ENCODE results near the gene DDIT4. TPM values are rescaled to one million over a fixed set of nuclear protein-coding genes. Genes with fewer than 3 reads are reported as not detected.
A peak's percentile ranks its signal among the peaks of the same experiment; 100 is the strongest.
"Not testable (repeated sequence)": the region's sequence is repeated elsewhere in the genome, so short reads cannot be mapped to it uniquely, and the experiment has no call there.

DDIT4 gene
- total RNA-seq, 1 donor from 2014 or later: 193 TPM

DNA sequence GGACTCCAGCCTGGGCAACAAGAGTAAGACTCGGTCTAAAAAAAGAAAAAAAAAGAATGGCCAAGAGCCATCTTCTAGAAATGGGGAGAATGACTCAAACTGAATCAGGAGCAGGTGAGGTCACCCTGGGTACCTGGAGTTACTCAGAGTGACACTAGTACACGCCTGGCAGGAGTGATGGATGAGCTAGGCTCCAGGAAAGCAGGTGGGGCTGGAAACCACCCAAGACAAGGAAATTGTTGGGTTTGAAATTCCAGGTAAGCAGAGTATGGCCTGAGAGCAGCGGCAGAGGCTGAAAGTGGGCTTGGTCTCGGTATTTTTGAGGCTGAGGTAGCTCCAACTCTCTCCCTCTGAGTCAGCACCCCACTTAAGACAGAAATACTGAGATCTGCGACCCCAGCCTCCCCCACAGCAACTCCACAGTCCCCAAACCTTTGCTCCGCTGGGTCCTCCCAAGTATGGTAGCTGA is 18.5 kb downstream of the DDIT4 start:
- no peak for DNase-seq (ENCODE audit: low read depth in 2 of 2)

DNA sequence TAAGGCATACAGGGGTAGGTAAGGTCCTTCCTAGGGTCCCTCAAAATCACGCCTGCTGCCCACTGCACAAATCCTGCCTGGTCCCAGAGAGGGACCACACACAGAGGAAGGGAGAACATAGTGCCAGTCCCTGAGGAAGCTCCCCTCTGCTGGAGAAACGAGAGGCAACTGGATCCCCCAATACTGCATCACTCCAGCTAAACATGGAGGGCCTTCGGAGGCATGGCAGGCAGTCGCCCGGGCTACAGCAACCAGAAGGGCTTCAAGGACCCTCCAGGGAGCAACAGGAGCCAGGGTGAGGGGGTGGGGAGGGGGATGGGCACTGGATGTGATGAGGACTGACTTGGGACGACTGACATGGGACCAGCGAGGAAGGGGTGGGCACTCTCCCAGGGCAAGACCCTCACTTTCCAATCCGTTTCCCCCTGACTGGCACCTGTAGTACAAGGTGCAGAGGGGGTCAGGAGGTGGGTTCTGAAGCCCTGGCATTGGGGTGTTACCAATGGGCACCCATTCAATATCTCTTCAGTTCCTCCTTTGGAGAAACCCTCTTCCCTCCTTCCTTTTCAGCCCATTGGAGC is 21.7 kb downstream of the DDIT4 start:
- no peak for DNase-seq (ENCODE audit: low read depth in 2 of 2)

DNA sequence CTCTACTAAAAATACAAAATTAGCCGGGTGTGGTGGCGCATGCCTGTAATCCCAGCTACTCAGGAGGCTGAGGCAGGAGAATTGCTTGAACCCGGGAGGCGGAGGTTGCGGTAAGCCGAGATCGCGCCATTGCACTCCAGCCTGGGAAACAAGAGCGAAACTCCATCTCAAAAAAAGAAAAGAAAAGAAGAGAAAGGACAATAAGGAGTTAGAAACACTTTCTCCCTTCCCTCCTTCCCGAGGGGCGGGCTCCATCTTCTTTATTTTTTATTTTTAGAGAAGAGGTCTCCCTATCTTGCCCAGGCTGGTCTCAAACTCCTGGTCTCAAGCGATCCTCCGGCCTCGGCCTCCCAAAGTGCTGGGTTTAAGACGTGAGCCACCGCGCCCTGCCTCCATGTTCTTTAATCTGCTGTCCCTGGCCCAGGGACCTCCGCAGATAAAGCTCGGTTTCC is 23.1 kb downstream of the DDIT4 start:
- DNase-seq (ENCODE audit: low read depth in 2 of 2): not testable (repeated sequence)

DNA sequence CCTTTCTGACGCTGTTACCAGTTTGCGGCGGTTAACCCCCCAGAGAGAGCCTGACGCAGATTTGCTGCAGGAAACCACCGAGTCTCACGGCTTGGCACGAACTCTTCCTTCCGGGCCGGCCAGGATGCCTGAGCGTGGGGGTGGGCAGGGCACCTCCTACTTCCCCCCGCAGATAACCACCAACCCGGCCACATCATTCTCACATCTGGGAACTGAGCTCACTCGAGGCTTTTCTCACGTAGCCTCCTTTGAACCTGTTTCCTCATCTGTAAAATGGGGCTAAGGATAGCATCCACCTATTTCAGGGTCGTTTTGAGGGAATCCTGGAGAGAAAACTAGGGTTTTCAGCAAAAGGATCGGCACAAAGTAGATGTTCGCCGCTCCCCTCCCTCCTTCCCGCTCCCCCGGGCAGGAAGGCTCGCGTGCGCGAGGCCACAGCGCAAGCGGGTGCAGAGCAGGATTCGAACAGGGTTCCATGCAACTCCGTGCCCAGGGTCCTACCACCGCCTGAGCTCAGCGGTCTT is 23.6 kb downstream of the DDIT4 start:
- DNase-seq (ENCODE audit: low read depth in 2 of 2): peak; percentile 80 to 89

DNA sequence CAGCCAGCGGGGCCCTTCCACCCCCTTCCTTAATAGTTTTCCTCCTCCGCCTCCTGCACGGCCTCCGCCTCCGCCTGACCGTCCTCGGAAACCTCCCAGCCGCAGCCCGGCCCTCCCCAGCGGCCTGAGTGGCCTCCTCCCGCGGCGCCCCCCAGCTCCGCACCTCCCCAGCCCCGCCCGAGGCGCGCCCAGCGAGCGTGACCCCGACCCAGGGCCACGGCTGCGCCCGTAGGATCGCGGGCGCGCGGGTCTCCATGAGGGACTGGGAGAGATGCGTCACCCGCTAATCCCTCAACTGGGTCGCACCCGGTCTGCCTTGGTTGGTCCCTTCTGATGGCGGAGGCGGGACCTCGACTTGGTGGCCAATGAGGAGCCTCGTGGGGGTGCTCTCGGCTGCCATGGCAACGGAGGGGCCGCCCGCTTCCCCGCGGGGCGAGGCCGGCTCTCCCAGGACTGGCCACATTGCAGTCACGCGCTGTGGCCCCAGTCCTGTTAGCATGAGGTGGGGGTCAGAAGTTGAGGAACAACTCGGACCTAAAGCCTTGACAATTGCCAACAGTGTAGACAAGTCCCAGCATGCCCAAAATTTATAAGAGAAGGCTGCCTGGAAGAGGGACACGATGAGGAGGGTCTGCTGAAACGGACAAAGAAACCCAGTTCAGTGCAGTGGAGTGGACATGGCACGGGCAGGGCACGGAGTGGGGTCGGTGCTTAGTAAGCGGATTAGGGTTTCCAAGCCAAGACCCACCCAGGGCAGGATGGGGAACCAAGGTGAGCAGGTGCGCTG is 24.3 kb downstream of the DDIT4 start:
- DNase-seq (ENCODE audit: low read depth in 2 of 2): peak; percentile 95 to 98

DNA sequence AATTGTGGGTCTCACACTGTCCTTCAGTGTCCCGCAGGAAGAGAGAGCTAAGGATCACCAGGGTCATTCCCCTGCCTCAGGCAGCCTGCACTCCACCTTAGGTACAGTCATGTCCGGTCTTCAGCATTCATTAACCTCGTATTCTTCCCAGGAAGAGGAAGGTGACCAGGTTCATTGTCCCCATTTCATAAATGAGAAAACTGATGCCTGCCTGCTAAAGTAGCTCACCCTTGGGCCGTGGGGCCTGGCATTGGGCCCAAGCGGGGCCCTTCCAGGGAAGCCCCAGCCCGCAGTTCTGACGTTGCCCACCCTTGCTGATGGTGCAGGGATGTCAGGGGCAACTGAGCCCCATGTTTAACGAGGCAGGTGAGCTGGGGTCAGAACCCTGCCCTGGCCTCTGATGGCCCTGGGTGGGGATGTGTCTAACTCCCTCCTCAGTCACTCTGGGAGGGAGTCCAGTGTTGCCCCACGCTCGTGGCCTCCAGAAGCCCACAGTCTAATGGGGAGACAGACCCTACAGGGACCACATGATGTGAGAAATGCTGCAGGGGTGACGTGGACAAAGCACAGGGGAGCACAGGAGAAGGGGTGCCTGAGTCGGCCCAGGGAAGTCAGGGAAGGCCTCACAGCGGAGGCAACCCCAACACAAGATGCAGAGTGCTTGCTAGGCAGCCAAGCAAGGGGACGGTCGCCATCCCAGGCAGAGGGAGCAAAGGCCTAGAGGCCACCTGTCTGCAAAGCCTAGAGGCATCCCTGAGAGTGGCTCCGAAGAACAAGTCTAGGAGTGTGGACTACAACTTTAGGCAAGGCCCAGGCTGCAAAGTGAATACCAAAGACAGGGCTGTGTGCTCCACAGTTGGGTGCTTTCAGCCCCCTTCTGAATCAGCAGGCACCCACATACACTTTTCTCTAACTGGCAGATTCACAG is 25.1 kb downstream of the DDIT4 start:
- no peak for DNase-seq (ENCODE audit: low read depth in 2 of 2)

DNA sequence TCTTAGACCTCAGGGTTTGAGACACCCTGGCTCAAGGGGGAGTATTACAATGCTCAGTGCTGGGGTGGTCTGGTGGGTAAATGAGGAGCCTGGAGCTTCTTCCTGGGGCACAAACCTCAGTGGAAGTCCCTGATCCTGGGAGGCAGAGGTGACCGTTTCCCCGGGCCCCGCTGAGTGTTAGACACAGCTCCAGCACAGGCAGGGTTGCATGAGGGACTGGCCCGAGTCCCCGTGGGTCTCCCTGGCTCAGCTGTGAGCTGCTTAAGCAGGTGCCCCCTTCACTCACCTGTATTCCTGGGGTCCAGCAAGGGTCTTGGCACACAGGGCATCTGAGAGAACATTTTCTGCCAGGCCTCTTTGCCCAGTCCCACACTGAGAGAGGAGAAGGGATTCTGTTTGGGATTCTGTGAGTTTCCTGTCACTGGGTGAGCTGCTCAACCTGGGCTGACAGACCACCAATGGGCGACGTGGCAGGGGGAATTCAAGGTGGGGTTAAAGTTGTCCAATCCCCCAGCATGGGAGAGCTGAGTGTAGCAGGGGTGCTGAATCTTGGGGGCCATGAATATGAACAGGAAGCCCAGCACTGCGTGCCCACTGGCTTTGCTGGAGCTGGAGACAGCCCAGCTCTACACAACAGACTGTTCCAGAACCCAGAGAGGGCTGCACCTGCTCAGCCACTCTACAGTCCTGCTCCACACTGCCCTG is 29.9 kb downstream of the DDIT4 start:
- no peak for DNase-seq (ENCODE audit: low read depth in 2 of 2)

DNA sequence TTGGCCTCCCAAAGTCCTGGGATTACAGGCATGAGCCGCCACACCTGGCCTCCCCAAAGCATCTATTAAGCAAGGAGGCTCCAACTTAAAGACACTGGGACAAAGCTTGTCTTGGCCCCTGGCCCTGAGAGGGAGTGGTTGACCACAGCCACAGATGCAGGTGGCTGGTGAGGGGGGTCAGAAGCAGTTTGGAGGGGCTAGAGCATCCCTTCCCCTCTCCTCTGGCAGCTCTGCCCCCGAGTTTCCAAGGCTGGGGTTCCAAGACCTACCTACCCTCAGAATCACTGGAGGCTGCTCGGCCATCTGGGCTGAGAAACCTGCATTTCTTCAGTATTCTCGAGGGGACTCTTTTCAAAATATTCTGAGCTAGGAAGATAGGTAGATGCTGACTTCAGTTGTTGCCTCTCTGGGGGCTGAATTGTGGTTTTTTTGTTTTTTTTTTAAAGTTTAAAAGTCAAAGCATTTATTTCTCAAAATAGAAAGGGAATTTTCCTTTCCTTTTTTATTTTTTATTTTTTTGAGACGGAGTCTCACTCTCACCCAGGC is 32.6 kb downstream of the DDIT4 start:
- DNase-seq (ENCODE audit: low read depth in 2 of 2): no peak

DNA sequence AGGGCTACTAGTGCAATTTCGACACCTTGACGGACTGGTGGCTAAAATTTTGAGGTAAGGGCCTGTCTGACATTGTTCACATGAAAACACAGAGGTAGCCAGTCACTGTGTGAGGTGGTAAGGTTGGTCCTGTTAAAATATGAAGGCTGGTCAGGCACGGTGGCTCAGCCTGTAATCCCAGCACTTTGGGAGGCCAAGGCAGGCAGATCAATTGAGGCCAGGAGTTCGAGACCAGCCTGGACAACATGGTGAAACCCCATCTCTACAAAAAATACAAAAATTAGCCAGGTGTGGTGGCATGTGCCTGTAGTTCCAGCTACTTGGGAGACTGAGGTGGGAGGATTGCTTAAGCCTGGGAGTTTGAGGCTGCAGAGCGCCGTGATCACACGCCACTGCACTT is 34.0 kb downstream of the DDIT4 start:
- not testable (repeated sequence) for DNase-seq (ENCODE audit: low read depth in 2 of 2)

DNA sequence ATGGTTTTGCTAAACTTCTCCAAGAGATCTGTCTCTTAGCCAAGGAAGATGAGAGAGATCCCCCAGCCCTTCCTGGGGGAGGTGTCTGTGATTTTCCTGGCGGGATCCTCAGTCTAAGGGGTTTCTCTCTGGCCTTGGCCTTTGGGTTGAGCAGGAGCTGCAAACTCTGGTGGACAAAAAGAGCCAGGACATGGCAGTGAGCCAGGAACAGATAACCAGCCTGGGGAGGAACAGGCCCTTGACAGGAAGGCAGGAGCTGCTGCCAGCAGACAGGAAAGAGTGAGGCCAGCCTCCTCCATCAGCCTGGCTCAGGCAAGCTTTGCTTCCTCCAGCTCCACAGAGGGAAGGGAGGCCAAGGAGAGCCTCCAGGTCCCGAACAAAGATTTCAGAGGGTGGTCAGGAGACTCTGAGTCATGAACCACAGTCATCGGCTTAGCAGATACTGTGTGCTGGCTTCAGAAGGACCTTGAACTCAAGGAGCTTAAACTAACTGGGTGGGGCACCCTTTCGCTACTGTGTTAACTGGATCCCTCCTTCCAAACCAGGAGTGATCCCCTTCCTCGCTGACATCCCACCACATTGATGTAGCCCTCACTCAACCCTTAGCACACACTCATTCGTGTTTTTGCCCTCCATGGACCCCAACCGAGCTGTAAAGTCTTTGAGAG is 34.7 kb downstream of the DDIT4 start:
- peak in 1 of 2 donors; percentile 79 for DNase-seq (ENCODE audit: low read depth in 2 of 2)

DNA sequence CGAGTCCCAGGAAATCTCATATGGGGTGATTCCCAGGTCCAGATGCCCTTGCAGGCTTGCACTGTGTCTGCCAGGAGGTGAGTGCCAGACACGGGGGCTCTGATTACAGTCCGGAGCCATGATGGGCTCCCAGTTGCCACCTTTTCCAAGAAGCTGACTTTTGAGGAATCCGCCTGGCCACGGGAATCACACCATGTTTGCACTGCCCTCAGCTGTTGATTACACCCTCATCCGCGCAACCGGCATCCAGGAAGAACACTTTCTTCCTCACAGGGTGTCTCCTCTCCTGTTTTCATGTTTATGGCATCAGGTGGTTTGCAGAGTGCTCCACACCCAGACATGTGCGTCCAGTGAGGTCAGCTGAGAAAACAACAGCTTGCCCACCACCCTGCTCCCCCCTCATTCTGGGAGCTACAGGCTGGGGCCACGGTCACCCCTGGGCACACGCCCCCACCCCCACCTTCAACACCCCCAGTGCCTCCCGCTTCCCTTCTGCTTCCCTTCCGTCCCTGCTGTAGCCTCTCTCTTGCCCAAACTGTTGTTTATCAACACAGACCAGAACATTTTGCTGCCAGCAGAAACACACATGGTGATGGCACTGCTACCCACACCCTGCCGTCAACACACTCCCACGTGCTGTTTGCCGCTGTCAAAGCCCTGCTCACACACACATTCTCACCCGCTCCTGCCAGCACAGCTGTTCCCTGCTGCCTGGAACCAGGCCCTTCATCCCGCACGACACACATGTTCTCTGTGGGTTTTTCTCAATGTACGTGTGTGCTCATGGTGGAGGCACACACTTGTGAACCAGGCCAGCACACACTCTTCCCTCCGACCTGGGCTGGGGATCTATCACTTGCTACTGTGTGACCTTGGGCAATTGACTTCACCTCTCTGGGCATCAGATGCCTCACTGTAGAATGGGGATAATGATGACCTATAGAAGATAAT is 35.8 kb downstream of the DDIT4 start:
- DNase-seq (ENCODE audit: low read depth in 2 of 2): peak in 1 of 2 donors; percentile 43

DNA sequence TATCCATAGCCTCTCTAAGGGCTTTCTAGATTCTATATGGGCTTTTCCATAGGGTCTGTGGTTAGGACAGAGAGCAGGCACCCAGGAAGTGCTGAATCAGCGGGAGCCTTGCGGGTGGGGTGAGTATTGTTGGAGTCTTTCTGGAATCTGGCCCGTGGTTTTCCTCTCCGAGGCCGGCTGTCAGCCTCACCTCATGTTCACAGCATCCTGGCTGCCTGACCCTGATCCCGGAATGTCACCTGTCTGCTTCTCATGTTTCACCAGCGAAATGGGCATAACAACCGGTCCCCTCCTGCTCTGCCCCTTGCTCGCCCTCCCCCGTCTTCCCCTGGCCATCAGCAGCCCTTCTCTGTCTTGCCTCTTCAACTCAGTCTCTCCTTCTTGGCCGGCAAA is 36.5 kb downstream of the DDIT4 start:
- DNase-seq (ENCODE audit: low read depth in 2 of 2): peak in 1 of 2 donors; percentile 55

DNA sequence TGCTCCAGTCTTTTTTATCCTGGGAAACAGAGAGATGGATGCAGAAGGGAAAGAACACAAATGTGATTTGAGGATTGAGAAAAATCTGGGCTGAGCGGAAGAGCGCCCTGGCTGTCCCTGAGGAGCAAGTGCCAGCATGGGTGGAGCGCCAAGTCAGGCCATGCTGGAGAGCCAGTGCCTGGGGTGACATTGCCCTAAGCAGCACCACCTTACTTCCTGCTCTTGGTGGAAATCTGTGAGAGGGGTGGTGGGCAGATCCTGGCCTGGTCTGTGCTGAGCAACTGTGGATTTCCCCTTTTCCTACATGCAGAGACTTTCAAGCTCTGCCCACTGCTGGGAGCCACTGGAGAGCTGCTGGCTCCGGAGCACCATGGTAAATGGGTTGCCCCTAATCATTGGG is 36.9 kb downstream of the DDIT4 start:
- no peak for DNase-seq (ENCODE audit: low read depth in 2 of 2)

DNA sequence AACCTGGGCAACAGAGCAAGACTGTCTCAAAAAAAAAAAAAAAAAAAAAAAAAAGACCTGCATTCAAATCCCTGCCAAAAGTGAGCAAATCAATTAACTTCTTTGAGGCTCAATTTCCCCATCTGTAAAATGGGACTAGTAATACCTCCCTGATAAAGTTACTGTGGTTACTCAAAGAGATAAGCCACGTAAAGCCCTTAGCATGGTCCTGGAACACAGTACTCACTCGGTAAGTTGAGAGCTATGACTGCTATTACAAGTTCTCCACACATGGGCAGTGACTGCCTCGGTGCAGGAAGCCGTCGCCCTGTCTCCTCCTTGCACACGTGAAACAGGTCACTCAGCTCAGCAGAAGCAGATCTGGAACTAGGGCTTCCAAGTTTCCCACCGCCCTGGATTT is 37.9 kb downstream of the DDIT4 start:
- DNase-seq (ENCODE audit: low read depth in 2 of 2): no peak

DNA sequence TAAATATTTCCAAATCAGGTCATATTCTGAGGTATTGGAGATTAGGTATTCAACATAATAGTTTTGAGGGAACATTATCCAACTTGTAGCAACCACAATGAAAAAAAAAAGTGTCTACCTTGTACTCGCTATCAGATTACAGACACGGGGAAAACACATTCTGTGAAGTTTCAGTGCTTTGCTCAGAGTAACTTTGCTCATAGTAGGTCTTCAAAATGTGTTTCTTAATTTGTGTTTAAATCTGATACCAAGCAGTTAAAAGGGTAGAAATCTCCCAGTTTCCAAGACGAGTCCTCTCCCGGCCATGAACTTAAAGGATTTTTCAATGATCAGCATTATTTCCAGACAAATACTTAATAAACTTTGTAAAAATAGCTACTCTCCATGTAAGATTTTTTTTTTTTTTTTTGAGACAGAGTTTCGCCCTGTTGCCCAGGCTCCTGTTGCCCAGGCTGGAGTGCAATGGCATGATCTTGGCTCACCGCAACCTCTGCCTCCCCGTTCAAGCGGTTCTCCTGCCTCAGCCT is 39.2 kb downstream of the DDIT4 start:
- no peak for DNase-seq (ENCODE audit: low read depth in 2 of 2)

DNA sequence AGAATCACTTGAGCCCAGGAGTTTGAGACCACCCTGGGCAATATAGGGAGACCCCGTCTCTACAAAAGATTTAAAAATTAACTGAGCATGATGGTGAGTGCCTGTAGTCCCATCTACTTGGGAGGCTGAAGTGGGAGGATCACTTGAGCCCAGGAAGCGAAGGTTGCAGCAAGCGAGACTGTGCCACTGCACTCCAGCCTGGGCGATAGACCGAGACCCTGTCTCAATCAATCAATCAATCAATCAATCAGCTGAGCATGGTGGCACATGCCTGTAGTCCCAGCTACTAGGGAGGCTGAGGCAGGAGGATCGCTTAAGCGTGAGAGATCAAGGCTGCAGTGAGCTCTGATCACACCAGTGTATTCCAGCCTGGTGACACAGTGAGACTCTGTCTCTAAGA is 40.5 kb downstream of the DDIT4 start:
- no peak for DNase-seq (ENCODE audit: low read depth in 2 of 2)

DNA sequence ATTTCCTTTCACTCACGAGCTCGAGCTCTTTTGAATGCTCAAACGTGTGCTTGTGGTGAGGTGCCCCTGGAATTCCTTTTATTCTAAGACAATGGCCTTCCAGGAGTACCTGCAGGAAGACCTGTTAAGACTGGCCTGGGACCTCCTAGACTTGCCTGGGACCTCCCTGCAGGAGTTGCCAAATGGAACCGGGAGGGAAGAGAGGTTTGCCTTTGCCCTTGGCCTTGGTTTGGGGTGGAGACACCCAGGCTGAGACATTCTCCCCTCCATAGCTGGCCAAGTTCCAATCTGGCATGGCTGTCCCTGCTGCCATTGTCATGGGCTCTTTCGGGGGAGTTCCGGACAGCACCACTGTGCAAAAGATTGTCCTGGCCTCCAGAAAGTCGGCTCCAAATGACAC is 41.3 kb downstream of the DDIT4 start:
- peak in 1 of 2 donors; percentile 46 for DNase-seq (ENCODE audit: low read depth in 2 of 2)

DNA sequence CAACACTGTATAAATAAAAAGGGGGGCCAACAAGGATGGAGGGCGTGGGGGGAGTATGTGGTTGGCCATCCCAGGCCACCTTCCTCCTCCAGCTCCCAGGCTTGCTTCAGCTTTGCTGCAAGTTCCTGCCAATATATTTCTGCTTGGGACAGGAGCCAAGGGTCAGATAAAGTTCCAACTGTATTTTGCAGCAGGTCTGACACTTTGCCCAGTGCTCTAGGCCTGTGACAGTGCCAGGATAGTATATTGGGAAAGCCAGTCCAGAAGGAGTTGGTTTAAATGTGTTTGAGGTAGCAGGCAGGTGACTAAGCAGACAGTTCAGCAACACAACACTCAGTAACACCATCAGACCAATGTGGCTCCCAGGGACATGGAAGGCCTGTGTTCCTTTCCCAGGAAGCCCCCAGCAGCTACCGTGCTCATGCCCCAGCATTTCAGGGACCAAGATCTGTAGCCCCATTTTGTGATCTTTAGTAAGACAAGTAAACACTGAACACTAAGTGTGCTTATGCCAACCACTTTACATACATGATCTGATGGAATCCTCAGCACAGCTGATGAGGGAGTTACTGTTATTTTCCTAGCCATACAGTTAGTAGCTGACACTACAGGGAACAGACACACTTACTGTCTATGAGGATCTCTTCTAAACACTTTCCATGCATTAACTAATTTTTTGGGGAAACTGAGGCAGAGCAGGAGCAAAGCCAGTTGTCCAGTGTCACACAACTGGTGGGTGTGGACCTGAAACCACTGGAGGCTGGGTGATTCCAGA is 42.1 kb downstream of the DDIT4 start:
- DNase-seq (ENCODE audit: low read depth in 2 of 2): peak; percentile 64 to 80

Measured in dermis microvascular lymphatic vessel endothelial cell (primary cell).